CD4-positive, alpha-beta T cell treated with Interferon alpha-2 for 1 hour (primary cell): ENCODE data around the gene DMD.
"Not testable (repeated sequence)": the region's sequence is repeated elsewhere in the genome, so short reads cannot be mapped to it uniquely, and the experiment has no call there.

ENCODE experiments used
- DNase-seq, 2 donors: peaks; one replicate each; pipeline ENCODE4 v3.0.0-alpha.2; 2020 to 2022

DMD gene

GRCh38 chrX:33149580-33149979 is 61.8 kb downstream of the DMD start:
- DNase-seq: no peak

DNA sequence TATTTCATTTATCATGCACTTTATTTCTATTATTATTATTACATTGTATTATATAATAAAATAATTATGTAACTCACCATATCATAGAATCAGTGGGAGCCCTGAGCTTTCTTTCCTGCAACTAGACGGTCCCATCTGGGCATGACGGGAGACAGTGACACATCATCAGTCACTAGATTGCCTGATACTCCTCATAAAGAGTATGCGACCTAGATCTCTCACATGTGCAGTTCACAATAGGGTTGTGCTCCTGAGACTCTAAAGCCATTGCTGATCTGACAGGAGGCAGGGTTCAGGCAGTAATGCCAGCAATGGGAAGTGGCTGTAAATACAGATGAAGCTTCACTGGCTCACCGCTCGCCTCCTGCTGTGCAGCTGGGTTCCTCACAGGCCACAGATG is 62.3 kb downstream of the DMD start:
- DNase-seq: no peak

DNA sequence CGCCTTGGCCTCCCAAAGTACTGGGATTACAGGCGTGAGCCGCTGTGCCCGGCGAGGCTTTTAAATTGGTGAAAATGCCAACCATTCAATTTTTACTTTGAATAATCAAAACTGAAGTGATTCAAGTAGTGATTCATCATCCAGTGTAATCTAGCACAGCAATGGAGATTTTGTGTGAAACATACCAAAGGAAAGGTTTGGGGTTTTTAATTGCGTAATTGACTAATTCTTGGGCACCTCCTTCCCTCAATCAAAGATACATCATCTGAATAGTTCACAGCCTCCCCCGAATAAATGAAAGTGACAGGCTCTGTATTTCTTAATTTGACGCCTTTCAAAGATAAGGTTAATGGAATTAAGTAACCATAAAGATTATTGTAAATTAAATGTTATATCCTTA is 69.0 kb downstream of the DMD start:
- DNase-seq: no peak

DNA sequence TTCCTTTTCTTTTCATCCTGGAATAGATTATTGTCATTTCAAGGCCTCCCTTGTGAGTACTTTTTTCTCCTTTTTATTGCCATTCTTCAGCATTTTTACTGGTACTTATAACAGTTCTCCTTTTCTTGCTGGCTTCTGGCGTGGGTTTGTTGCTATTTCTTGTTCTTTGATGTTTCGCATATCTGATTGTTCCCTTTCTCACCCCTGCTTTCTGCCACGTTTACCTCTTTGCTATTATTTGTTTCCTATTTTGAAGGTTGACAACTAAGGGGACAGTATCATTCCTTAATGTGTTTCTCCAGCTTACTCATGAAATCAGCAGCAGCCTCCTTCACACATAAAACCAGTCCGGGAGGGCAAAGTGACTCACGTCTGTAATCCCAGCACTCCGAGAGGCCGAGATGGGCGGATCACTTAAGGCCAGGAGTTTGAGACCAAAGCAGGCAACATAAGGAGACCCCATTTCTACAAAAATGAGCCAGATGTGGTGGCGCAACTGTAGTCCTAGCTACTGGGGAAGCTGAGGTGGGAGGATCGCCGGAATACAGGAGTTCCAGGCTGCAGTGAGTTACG is 72.6 kb downstream of the DMD start:
- no peak for DNase-seq

- no peak for DNase-seq
Measured at GRCh38 chrX:33134164-33134563, 77.2 kb downstream of the DMD start.

GRCh38 chrX:33133320-33133719 is 78.0 kb downstream of the DMD start:
- DNase-seq: no peak

GRCh38 chrX:33132569-33132968 is 78.8 kb downstream of the DMD start:
- DNase-seq: no peak

DNA sequence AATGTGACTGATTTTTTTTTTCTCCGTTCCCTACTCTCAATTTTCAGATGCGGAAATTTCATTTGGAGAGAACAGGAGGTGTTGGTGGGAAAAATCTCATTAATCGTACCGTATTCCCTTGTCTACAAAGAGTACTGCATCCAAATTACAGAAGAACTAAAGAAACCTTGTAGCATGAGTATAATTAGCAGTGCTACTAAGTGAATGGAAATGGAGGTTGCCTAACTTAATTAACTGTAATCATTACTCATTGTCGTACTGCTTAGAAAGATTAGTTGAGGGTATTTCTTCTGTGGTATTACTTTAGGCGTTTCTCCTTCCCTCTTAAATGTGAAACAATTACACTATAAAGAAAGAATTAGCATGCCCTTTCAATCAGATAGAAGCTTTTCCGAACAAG is 81.7 kb downstream of the DMD start:
- no peak for DNase-seq

DNA sequence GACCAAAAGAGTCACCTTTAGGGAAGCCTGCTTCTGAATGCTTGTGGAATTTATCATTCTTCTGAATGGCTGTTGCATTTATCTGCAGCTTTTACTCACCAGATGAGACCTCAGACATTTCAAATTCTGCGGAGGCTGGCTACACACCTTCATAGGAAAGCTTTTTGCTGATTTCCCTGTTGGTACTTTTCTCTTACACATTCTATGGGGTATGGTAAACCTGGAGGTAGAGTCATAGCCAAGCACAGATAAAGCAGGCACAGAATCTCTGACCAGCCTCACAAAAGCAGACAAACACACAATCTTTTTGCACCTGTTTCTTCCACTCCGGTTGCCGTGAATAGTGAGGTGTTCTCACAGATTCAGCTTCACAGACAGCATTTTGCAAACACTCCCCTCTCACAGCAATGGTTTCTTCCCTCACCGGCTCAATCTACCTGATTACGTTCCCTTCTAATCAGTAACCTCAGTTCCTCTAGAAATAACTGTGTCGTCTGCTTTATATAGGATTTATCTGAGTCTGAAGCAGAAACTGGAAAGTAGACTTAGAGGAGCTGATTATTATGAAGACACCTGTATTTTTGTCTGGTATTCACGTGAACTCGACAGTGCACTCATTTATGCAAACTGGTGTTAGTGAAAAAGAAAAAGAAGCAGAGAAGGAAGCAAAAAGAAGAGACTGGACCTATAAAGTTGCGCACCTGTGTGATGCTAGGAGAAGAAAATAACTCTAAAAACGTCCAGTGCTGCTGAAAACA is 83.1 kb downstream of the DMD start:
- DNase-seq: no peak

- no peak for DNase-seq
Measured at GRCh38 chrX:33126469-33126868, 84.9 kb downstream of the DMD start.

DNA sequence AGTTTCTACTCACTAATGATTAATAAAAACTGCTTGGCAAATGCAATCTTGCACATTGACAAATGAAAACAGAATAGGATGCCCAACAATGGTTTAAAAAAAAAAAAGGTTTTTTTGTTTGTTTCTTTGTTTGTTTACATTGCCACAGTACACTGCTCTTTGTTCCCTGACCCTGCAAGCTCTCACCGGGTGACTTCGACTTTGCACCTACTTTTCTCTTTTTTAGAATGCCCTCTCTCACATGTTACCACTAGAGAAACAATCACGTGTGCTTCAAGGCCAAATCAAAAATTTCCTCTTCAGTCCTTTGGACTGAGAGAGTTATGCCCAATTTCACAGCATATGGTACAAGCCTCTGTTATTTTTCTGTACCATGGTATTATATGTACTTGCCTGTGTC is 101.5 kb downstream of the DMD start:
- DNase-seq: no peak

GRCh38 chrX:33106737-33107136 is 104.6 kb downstream of the DMD start:
- no peak for DNase-seq

DNA sequence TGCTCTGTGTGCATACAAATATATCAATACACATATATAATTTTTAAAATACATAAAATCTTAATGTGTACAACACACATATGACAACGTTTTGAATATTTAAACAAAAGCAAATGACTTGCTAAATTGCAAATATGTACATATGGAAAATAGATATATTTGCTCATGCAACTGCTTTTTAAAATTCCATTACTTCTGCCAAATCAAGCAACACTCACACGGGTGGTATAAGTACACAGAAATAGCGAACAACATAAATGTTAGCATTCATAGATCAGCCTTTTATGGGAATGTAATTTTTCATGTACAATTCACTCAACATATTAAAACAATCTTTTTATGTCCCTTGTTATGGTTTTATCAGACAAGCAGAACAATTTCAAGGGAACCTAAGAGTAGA is 116.3 kb downstream of the DMD start:
- no peak for DNase-seq

DNA sequence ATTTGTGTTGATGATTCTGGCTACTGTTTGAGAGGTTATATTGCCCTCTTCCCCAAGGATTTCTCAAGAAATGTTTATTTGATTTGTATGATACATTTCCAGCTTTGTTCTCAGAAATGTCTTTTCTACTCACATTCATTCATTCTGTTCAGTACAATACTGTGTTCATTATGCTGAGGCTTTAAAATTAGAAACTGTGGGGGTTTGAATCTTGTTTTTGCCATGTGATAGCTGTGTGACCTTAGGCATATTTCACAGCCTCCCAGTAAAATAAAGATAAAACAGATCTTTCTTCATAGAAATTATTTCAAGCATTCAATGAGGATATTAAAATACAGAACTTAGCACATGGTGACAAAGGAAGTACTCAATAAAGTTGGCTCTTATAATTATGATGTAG is 123.9 kb downstream of the DMD start:
- DNase-seq: no peak

- no peak for DNase-seq
Measured at GRCh38 chrX:33086886-33087285, 124.5 kb downstream of the DMD start.

- DNase-seq: no peak
Measured at GRCh38 chrX:33082371-33082770, 129.0 kb downstream of the DMD start.

DNA sequence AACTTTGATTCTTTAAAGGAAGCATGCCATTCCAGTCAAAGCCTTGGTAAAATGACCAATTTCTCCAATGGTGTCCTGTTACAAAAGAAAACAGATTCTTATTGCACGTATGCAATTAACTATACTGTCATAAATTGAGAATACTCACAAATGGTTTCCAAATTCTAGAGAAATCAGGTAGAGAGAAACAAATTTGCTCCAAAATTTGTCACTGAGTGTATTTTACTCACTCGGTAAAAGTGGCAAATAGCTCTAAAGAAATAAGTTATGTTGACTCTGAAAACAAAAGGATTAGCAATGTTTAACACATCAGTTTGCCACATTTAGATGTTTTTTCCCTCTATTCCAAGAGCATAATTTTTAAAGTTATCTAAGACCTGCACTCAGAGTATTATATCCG is 133.1 kb downstream of the DMD start:
- DNase-seq: no peak

DNA sequence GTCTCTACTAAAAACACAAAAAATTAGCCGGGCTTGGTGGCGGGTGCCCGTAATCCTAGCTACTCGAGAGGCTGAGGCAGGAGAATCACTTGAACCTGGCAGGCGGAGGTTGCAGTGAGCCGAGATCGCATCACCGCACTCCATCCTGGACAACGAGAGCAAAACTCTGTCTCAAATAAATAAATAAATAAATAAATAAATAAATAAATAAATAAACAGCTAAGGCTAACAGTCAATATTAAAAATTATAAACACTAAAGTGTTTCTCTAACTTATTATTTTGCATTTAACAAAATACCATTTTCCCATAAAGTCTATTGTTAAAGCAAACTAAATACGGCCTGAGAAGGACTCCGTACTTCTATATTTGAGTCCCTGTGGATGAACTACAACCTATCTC is 137.7 kb downstream of the DMD start:
- DNase-seq: not testable (repeated sequence)

DNA sequence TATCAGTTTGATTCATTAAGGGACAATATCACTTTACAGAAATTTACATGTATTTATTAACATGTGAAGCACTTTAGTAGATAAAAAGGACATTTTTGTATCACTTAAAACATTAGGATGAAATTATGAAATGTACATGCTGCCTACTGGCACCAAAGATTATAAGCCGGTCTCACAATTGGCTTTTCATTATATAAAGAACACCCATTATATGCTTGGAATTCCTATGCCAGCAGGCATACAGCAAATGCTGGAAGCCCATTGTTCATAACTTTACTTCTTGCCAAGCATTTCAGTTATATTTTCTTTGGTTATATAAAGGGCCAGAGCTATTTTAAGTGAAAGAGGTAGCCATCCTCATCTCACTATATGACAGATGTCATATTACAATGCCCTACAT is 145.9 kb downstream of the DMD start:
- DNase-seq: no peak

DNA sequence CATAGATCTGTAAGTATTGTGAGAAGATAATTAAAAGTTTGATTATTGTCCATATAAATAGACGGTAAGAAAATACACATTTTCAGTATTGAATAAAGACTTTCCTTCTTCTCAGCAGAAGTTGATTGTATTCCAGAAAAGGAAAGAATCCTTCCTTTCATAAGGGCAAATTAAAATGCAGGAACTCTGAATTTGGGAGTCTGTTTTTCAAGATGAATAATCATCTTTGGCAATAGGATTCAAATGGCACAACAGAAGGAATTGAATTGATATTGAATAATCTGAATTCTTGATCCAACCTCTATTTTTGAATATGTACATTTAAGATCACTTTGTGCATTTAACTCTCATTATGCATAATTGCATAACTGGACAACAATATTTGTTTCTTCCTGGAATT is 149.3 kb downstream of the DMD start:
- DNase-seq: no peak

DNA sequence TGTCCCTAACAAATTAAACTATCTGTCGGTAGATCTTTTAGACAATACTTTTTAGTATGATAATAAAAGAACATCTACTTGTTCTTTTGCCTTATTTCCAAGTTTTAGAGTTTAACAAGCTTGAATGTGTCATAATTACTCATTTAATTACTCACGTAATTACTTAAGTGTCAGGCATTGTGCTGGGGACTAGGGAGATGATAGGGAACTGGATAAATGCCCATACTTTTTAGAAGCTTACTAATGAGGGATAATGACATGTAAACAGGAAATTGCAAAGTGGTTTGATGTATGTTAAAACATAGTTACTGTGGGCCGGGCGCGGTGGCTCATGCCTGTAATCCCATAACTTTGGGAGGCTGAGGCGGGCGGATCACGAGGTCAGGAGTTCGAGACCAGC is 158.3 kb downstream of the DMD start:
- DNase-seq: no peak

DNA sequence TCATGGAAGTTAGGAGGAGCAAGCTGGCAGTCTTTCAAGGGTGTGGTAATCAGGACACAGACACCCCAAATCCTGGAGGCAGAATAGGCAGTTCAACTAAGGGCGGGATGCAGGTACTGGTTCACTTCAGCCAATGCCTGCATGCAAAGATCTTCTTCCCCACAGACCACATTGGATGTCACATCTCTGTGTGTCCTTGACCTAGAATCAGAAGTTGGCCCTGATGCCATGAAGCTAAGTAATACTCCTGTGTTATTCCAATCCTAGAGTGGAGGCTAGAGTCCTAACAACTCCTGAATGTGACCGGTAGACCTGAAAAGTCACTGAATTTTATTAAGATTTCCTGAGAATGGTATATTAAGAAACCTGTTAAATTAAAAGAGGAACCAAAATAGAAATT is 165.5 kb downstream of the DMD start:
- no peak for DNase-seq

GRCh38 chrX:33045245-33045644 is 166.1 kb downstream of the DMD start:
- DNase-seq: no peak

- DNase-seq: no peak
Measured at GRCh38 chrX:33041141-33041540, 170.2 kb downstream of the DMD start.

DNA sequence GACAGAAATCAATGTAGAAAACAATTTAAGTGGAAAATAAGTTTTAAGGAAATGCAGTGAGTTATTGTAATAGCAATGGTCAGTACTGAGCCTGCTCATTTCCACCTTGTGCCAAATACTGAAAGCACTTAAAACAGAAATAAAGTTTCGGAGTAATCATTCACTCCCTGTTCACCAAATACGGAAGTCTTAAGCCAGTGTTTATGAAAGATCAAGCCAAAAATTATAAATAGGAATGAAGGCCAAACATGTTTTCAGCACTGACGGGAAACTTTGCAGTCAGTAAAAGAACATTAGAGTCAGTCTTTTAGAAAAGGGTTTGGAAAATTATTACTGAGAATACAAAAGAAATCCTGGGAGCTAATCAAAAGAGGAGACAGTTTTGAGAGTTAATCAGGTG is 178.6 kb downstream of the DMD start:
- no peak for DNase-seq
